A549 (cell line): ENCODE data around the gene ANKRA2. TPM values are rescaled to one million over a fixed set of nuclear protein-coding genes. Genes with fewer than 3 reads are reported as not detected.

Experiments
- ATAC-seq, 2 experiments: fragments of 200-7000 bp in 1 of 2; fragments of >200 bp in 1 of 2; cut with Nextera tagmentation in 1 of 2; cut with Tn5 transposase in 1 of 2; 3 replicates each; pipeline versions ENCODE4 v1.8.0 to v1.9.1; 2018 to 2020; ENCODE audit warnings: mild to moderate bottlenecking in 1 of 2, moderate library complexity in 1 of 2
- CTCF ChIA-PET: fragments of 300-600 bp; sonication (Branson Sonifier 250); formaldehyde crosslinking; extraction: SDS; loops from one replicate; lab custom pipeline; 2021; ENCODE audit warnings: antibody characterized with exemption, inconsistent platforms; lab: Yijun Ruan, JAX
- POLR2A ChIA-PET: fragments of 350-600 bp; formaldehyde crosslinking; extraction: SDS; loops from one replicate; lab custom pipeline; 2021; ENCODE audit warnings: antibody characterized with exemption, inconsistent platforms; lab: Yijun Ruan, JAX
- DNase-seq, 2 experiments: peaks; one replicate each; pipeline versions ENCODE4 v3.0.0 to v3.0.0-alpha.2; 2011 to 2016; ENCODE audit warnings: low read depth in 1 of 2, low spot score in 1 of 2
- FAIRE-seq: peaks from 2 replicates; lab custom pipeline; 2011; peaks lifted over from hg19 to GRCh38; lab: Jason Lieb, UNC
- H3K27ac ChIP-seq, 2 experiments: fragments of >200 bp; sonication (Bioruptor Twin); formaldehyde crosslinking; 3 replicates each; pipeline ENCODE4 v1.5.1; 2016 to 2017
- H3K4me1 ChIP-seq: fragments of >200 bp; sonication (Bioruptor Twin); formaldehyde crosslinking; 3 replicates; pipeline ENCODE4 v1.6.1; 2016
- H3K4me2 ChIP-seq: fragments of >200 bp; sonication (Bioruptor Twin); formaldehyde crosslinking; 3 replicates; pipeline ENCODE4 v1.6.1; 2016
- H3K4me3 ChIP-seq: fragments of >200 bp; sonication (Bioruptor Twin); formaldehyde crosslinking; 3 replicates; pipeline ENCODE4 v1.5.1; 2016
- H3K9me3 ChIP-seq: fragments of >200 bp; sonication (Bioruptor Twin); formaldehyde crosslinking; 3 replicates; pipeline ENCODE4 v1.6.1; 2016
- CHD4 ChIP-seq: fragments of 200-600 bp; sonication (generic); IDR thresholded peaks from 2 replicates; pipeline ENCODE4 v1.6.1; 2016; ENCODE audit warnings: antibody characterized with exemption, mild to moderate bottlenecking, borderline replicate concordance
- EHF ChIP-seq: fragments of 250-450 bp; sonication (Bioruptor Pico); IDR thresholded peaks from 2 replicates; pipeline ENCODE4 v1.5.0; 2020; ENCODE audit warnings: mild to moderate bottlenecking
- EHMT2 ChIP-seq: fragments of 200-600 bp; sonication (generic); IDR thresholded peaks from 2 replicates; pipeline ENCODE4 v1.6.1; 2016; ENCODE audit warnings: antibody characterized with exemption, low read depth, mild to moderate bottlenecking, moderate library complexity
- FOSB ChIP-seq: fragments of 250-450 bp; sonication (Bioruptor Pico); IDR thresholded peaks from 2 replicates; pipeline ENCODE4 v1.5.0; 2020; ENCODE audit warnings: mild to moderate bottlenecking, moderate library complexity
- HEYL ChIP-seq: fragments of 250-450 bp; sonication (Bioruptor Pico); IDR thresholded peaks from 2 replicates; pipeline ENCODE4 v1.8.0; 2021; ENCODE audit warnings: mild to moderate bottlenecking, moderate library complexity
- HOXA7 ChIP-seq: fragments of 250-450 bp; sonication (Bioruptor Pico); IDR thresholded peaks from 2 replicates; pipeline ENCODE4 v1.5.0; 2020; ENCODE audit warnings: mild to moderate bottlenecking, moderate library complexity
- JUNB ChIP-seq: fragments of >200 bp; sonication (Bioruptor Twin); formaldehyde crosslinking; IDR thresholded peaks from 2 replicates; pipeline ENCODE4 v1.6.1; 2016
- MAFK ChIP-seq: fragments of 450-650 bp; IDR thresholded peaks from 2 replicates; pipeline ENCODE4 v1.6.1; 2014; ENCODE audit not compliant: partially characterized antibody
- MAZ ChIP-seq: fragments of 150-350 bp; IDR thresholded peaks from 2 replicates; pipeline ENCODE4 v1.6.1; 2014; ENCODE audit warnings: antibody characterized with exemption, low read depth, low read length, borderline replicate concordance
- MYC ChIP-seq: IDR thresholded peaks from 2 replicates; pipeline ENCODE4 v1.6.1; 2012; ENCODE audit warnings: mild to moderate bottlenecking, inconsistent platforms, low read length, improper control_type of control experiment, borderline replicate concordance
- NPAS2 ChIP-seq: fragments of 250-450 bp; sonication (Bioruptor Pico); IDR thresholded peaks from 2 replicates; pipeline ENCODE4 v1.8.0; 2022; ENCODE audit warnings: mild to moderate bottlenecking, moderate library complexity, borderline replicate concordance
- PHF8 ChIP-seq: fragments of 200-600 bp; sonication (generic); IDR thresholded peaks from 2 replicates; pipeline ENCODE4 v1.6.1; 2016; ENCODE audit warnings: low read depth, mild to moderate bottlenecking, antibody characterized with exemption, moderate library complexity, borderline replicate concordance
- RAD21 ChIP-seq, 2 experiments: fragments of >200 bp in 1 of 2; sonication (Bioruptor Twin) in 1 of 2; formaldehyde crosslinking in 1 of 2; IDR thresholded peaks in 1 of 2; conservative IDR thresholded peaks in 1 of 2; 2 replicates in 1 of 2; 3 replicates in 1 of 2; pipeline ENCODE4 v1.6.1; 2012 to 2018; ENCODE audit warnings: inconsistent platforms in 1 of 2
- RCOR1 ChIP-seq: fragments of 150-350 bp; IDR thresholded peaks from 2 replicates; pipeline ENCODE4 v1.6.1; 2014; ENCODE audit warnings: antibody characterized with exemption, low read length, low read depth
- RFX5 ChIP-seq: fragments of 450-650 bp; IDR thresholded peaks from 2 replicates; pipeline ENCODE4 v1.7.1; 2014; ENCODE audit warnings: antibody characterized with exemption, mild to moderate bottlenecking, moderate library complexity
- TP53 ChIP-seq: fragments of 250-450 bp; sonication (Bioruptor Pico); IDR thresholded peaks from 2 replicates; pipeline ENCODE4 v1.5.0; 2021; ENCODE audit warnings: mild to moderate bottlenecking, moderate library complexity
- ZFP36 ChIP-seq: fragments of 450-650 bp; IDR thresholded peaks from 2 replicates; pipeline ENCODE4 v1.6.1; 2014; ENCODE audit warnings: borderline replicate concordance; ENCODE audit not compliant: partially characterized antibody
- ZNF302 ChIP-seq: fragments of 250-450 bp; sonication (Bioruptor Pico); IDR thresholded peaks from 2 replicates; pipeline ENCODE4 v1.9.0; 2021; ENCODE audit warnings: inconsistent platforms, mild to moderate bottlenecking, moderate library complexity
- WGBS: methylation state at CpG from one replicate; pipeline ENCODE4 v1.1.6; 2017; ENCODE audit errors: missing lambda C conversion rate; 5-methylcytosine and 5-hydroxymethylcytosine counted together
- polyA plus RNA-seq, 4 experiments: library from polyadenylated mRNA; depleted of rRNA in 3 of 4; stranded (reverse); fragments of >200 nt; fragmentation: RNase III in 1 of 4; extraction: RNeasy Plus Mini Kit Qiagen cat#74134 plus additional on column Dnase treatment in 1 of 4; gene quantifications; 2 replicates in 3 of 4; 3 replicates in 1 of 4; pipeline ENCODE4 v1.2.3, GENCODE V29; 2011 to 2017
- TF ChIP-seq, protein P1 (sequence below): fragments of 450-650 bp; IDR thresholded peaks from 2 replicates; pipeline ENCODE4 v1.6.1; 2014; ENCODE audit warnings: antibody characterized with exemption
- TF ChIP-seq, protein P2 (sequence below): fragments of 250-450 bp; sonication (Bioruptor Pico); IDR thresholded peaks from 2 replicates; pipeline ENCODE4 v1.5.0; 2021; ENCODE audit warnings: mild to moderate bottlenecking, moderate library complexity, borderline replicate concordance
- TF ChIP-seq, protein P3 (sequence below): IDR thresholded peaks from 2 replicates; pipeline ENCODE4 v1.6.1; 2012
- TF ChIP-seq, protein P4 (sequence below): fragments of >200 bp; sonication (Bioruptor Twin); formaldehyde crosslinking; IDR thresholded peaks from 3 replicates; pipeline ENCODE4 v1.5.1; 2016
- TF ChIP-seq, protein P5 (sequence below): fragments of 250-450 bp; sonication (Bioruptor Pico); IDR thresholded peaks from 2 replicates; pipeline ENCODE4 v1.5.0; 2020; ENCODE audit warnings: low read depth, mild to moderate bottlenecking, moderate library complexity

Gene ANKRA2
- polyA plus RNA-seq, 2 of the 4 experiments (the other 2 are of a cell fraction), result 12.5 to 38.3 TPM

DNA sequence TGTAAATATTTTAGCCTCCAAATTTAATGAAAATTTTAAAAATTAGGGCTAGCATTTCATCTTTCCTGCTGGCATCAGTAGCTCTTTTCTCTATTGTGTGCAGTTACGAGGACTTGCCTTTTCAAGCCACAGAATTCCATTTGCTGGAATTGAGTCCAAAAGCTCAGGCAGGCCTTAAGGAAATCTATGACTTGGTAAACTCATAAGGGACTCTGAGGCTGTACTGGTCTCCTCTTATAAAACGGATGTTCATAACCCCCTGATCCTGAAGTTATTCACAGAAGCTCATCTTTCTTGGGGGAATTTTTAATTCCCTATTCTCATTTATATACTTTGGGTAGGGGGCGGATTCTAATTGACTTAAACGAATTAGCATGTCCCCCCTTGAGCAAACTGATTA is 23.4 kb downstream of the ANKRA2 start:
- ATAC-seq (no peak), DNase-seq (no peak), FAIRE-seq (no peak)
- WGBS, result 56% methylated on average over 4 of the region's 4 CpGs
- Histone ChIP-seq H3K9me3 (no peaks in the 10 kb centered on the region), H3K4me3 (no peak overlapping the region), H3K4me2 (peak overlapping the region; percentile 91), H3K4me1 (peaks cover 43% of the 10 kb centered on the region), H3K27ac (peak overlapping the region; percentile 80 to 84)
- ChIA-PET CTCF (interaction anchor here (0.7 to 12.3 kb wide), 6 partner anchors 12 to 39 kb away, joined by 3 to 193 read pairs (median 4); no protein-coding TSS in a partner anchor), POLR2A (interaction anchor here (0.6 kb wide), 2 partner anchors 23 to 104 kb away, joined by 4 read pairs; partner anchors contain the start of genes ANKRA2 and UTP15)
- no peak for TF ChIP-seq RCOR1
- TF ChIP-seq NPAS2 (CRISPR knock-in tag), result no peak
- TF ChIP-seq HOXA7 (CRISPR knock-in tag), result no peak
- TF ChIP-seq, protein P1, sequence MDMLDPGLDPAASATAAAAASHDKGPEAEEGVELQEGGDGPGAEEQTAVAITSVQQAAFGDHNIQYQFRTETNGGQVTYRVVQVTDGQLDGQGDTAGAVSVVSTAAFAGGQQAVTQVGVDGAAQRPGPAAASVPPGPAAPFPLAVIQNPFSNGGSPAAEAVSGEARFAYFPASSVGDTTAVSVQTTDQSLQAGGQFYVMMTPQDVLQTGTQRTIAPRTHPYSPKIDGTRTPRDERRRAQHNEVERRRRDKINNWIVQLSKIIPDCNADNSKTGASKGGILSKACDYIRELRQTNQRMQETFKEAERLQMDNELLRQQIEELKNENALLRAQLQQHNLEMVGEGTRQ, result no peak
- TF ChIP-seq PHF8, result no peak
- TF ChIP-seq ZNF302, result no peak
- no peak for TF ChIP-seq MAZ
- TF ChIP-seq, protein P2, sequence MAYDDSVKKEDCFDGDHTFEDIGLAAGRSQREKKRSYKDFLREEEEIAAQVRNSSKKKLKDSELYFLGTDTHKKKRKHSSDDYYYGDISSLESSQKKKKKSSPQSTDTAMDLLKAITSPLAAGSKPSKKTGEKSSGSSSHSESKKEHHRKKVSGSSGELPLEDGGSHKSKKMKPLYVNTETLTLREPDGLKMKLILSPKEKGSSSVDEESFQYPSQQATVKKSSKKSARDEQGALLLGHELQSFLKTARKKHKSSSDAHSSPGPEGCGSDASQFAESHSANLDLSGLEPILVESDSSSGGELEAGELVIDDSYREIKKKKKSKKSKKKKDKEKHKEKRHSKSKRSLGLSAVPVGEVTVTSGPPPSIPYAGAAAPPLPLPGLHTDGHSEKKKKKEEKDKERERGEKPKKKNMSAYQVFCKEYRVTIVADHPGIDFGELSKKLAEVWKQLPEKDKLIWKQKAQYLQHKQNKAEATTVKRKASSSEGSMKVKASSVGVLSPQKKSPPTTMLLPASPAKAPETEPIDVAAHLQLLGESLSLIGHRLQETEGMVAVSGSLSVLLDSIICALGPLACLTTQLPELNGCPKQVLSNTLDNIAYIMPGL (CRISPR knock-in tag), result no peak
- no peak for TF ChIP-seq EHMT2
- TF ChIP-seq MYC, result no peak
- no peak for TF ChIP-seq EHF (CRISPR knock-in tag)
- TF ChIP-seq RAD21 (conservative IDR thresholded peaks at IDR 0.05 in 1 of 2, IDR thresholded peaks at IDR 0.05 in 1 of 2), result no peak
- no peak for TF ChIP-seq RFX5
- TF ChIP-seq HEYL (CRISPR knock-in tag), result no peak
- TF ChIP-seq, protein P3, sequence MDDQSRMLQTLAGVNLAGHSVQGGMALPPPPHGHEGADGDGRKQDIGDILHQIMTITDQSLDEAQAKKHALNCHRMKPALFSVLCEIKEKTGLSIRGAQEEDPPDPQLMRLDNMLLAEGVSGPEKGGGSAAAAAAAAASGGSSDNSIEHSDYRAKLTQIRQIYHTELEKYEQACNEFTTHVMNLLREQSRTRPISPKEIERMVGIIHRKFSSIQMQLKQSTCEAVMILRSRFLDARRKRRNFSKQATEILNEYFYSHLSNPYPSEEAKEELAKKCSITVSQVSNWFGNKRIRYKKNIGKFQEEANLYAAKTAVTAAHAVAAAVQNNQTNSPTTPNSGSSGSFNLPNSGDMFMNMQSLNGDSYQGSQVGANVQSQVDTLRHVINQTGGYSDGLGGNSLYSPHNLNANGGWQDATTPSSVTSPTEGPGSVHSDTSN, result no peak
- TF ChIP-seq MAFK, result no peak

DNA sequence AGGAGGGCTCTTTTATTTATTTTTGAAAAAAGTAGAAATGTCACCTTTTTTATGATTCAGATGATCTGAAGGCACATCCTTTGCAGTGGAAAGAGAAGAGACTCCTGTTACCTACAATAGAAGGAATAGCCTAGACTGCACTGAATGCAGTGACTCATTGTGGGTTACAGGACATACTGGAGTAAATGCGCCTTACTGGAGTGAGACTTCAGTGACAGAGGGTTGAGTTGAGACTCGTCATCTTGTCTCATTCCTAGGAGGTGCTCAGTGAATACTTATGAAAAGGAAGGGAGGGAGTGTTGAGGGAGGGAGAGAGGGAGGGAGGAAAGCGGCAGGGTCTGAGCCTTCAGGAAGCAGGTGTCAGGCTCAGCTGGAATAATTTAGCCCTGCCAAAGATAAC is 25.2 kb downstream of the ANKRA2 start:
- ChIA-PET CTCF (interaction anchor here (1.0 to 12.3 kb wide), 5 partner anchors 10 to 253 kb away, joined by 3 to 193 read pairs (median 4); no protein-coding TSS in a partner anchor), POLR2A (no interaction called here)
- no peak for FAIRE-seq
- Histone ChIP-seq H3K4me2 (peak overlapping the region; percentile 20; the same call in 1 of the 3 replicates), H3K27ac (peak overlapping the region; percentile 80 to 84; a peak in 5 of 6 replicates), H3K4me3 (no peak overlapping the region), H3K9me3 (peaks cover 4% of the 10 kb centered on the region; the same call in 2 of the 3 replicates), H3K4me1 (peaks cover 41% of the 10 kb centered on the region)
- 52% methylated on average over 3 of the region's 3 CpGs for WGBS
- peak in 1 of 2 experiments; percentile 35 for DNase-seq
- no peak for TF ChIP-seq CHD4
- TF ChIP-seq FOSB (CRISPR knock-in tag), result no peak
- TF ChIP-seq PHF8, result no peak
- no peak for TF ChIP-seq ZNF302
- TF ChIP-seq, protein P1, result no peak
- no peak for TF ChIP-seq TP53 (CRISPR knock-in tag)
- TF ChIP-seq, protein P2 (CRISPR knock-in tag), result no peak
- no peak for TF ChIP-seq JUNB
- TF ChIP-seq EHMT2, result no peak
- TF ChIP-seq MAFK, result no peak
- TF ChIP-seq, protein P4, sequence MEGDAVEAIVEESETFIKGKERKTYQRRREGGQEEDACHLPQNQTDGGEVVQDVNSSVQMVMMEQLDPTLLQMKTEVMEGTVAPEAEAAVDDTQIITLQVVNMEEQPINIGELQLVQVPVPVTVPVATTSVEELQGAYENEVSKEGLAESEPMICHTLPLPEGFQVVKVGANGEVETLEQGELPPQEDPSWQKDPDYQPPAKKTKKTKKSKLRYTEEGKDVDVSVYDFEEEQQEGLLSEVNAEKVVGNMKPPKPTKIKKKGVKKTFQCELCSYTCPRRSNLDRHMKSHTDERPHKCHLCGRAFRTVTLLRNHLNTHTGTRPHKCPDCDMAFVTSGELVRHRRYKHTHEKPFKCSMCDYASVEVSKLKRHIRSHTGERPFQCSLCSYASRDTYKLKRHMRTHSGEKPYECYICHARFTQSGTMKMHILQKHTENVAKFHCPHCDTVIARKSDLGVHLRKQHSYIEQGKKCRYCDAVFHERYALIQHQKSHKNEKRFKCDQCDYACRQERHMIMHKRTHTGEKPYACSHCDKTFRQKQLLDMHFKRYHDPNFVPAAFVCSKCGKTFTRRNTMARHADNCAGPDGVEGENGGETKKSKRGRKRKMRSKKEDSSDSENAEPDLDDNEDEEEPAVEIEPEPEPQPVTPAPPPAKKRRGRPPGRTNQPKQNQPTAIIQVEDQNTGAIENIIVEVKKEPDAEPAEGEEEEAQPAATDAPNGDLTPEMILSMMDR, result no peak
- TF ChIP-seq RFX5, result no peak
- TF ChIP-seq MAZ, result no peak
- no peak for TF ChIP-seq ZFP36
- TF ChIP-seq, protein P5, sequence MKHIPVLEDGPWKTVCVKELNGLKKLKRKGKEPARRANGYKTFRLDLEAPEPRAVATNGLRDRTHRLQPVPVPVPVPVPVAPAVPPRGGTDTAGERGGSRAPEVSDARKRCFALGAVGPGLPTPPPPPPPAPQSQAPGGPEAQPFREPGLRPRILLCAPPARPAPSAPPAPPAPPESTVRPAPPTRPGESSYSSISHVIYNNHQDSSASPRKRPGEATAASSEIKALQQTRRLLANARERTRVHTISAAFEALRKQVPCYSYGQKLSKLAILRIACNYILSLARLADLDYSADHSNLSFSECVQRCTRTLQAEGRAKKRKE, result no peak
- peak; percentile 41 to 52; a peak in 3 of 6 replicates for ATAC-seq
